Trophoblast cell (in vitro differentiated cells and primary cell): ENCODE data around the gene IFI27.

Source experiments
- DNase-seq, 2 donors: peaks; one replicate each; pipeline ENCODE4 v3.0.0-alpha.2; 2016
- H2AFZ ChIP-seq: 2 replicates; pipeline ENCODE4 v1.6.1; 2013; ENCODE audit warnings: low read length, moderate library complexity, mild to moderate bottlenecking; ENCODE audit not compliant: insufficient read depth, poor library complexity
- H2AK5ac ChIP-seq: 2 replicates; pipeline ENCODE4 v1.6.1; 2013; ENCODE audit warnings: mild to moderate bottlenecking, low read length
- H2BK120ac ChIP-seq: 2 replicates; pipeline ENCODE4 v1.6.1; 2013; ENCODE audit warnings: low read length, mild to moderate bottlenecking, moderate library complexity; ENCODE audit not compliant: insufficient read depth, poor library complexity
- H2BK12ac ChIP-seq: 2 replicates; pipeline ENCODE4 v1.6.1; 2013; ENCODE audit warnings: mild to moderate bottlenecking, low read length, moderate library complexity
- H2BK5ac ChIP-seq: 2 replicates; pipeline ENCODE4 v1.6.1; 2013; ENCODE audit warnings: low read length, low read depth, moderate library complexity, mild to moderate bottlenecking; ENCODE audit not compliant: poor library complexity
- H3K14ac ChIP-seq: 2 replicates; pipeline ENCODE4 v1.6.1; 2013; ENCODE audit warnings: mild to moderate bottlenecking, low read length
- H3K18ac ChIP-seq: 2 replicates; pipeline ENCODE4 v1.6.1; 2013; ENCODE audit warnings: mild to moderate bottlenecking, low read length
- H3K23ac ChIP-seq: 2 replicates; pipeline ENCODE4 v1.6.1; 2013; ENCODE audit warnings: low read length
- H3K27ac ChIP-seq: 2 replicates; pipeline ENCODE4 v1.5.1; 2013; ENCODE audit warnings: low read depth, mild to moderate bottlenecking, inconsistent platforms, low read length, moderate library complexity
- H3K27me3 ChIP-seq: 2 replicates; pipeline ENCODE4 v1.6.1; 2013; ENCODE audit warnings: inconsistent platforms, mild to moderate bottlenecking, low read length, moderate library complexity; ENCODE audit not compliant: insufficient read depth
- H3K36me3 ChIP-seq, 2 experiments: 1 replicate in 1 of 2; 2 replicates in 1 of 2; pipeline ENCODE4 v1.6.1; 2013; ENCODE audit warnings: low read length in 2 of 2, mild to moderate bottlenecking in 2 of 2, moderate library complexity in 1 of 2; ENCODE audit not compliant: insufficient read depth in 2 of 2, control insufficient read depth in 1 of 2
- H3K4ac ChIP-seq: 2 replicates; pipeline ENCODE4 v1.6.1; 2013; ENCODE audit warnings: low read depth, mild to moderate bottlenecking, low read length, moderate library complexity
- H3K4me1 ChIP-seq, 2 experiments: 1 replicate in 1 of 2; 2 replicates in 1 of 2; pipeline ENCODE4 v1.6.1; 2013; ENCODE audit warnings: low read length in 2 of 2, mild to moderate bottlenecking in 2 of 2, moderate library complexity in 1 of 2; ENCODE audit not compliant: insufficient read depth in 2 of 2, control insufficient read depth in 1 of 2
- H3K4me2 ChIP-seq: 2 replicates; pipeline ENCODE4 v1.6.1; 2013; ENCODE audit warnings: inconsistent platforms, mild to moderate bottlenecking, low read length, moderate library complexity
- H3K4me3 ChIP-seq: 2 replicates; pipeline ENCODE4 v1.5.1; 2013; ENCODE audit warnings: mild to moderate bottlenecking, low read depth, low read length, inconsistent platforms
- H3K79me1 ChIP-seq: one replicate; pipeline ENCODE4 v1.6.1; 2013; ENCODE audit warnings: low read length
- H3K79me2 ChIP-seq: 2 replicates; pipeline ENCODE4 v1.6.1; 2013; ENCODE audit warnings: low read length, mild to moderate bottlenecking; ENCODE audit not compliant: control insufficient read depth, insufficient read depth, poor library complexity
- H3K9ac ChIP-seq: 2 replicates; pipeline ENCODE4 v1.6.1; 2013; ENCODE audit warnings: mild to moderate bottlenecking, low read length
- H3K9me3 ChIP-seq: 2 replicates; pipeline ENCODE4 v1.6.1; 2013; ENCODE audit warnings: low read depth, mild to moderate bottlenecking, control low read depth, inconsistent platforms, low read length; ENCODE audit not compliant: insufficient read depth
- H4K12ac ChIP-seq: 2 replicates; pipeline ENCODE4 v1.6.1; 2013; ENCODE audit warnings: low read depth, mild to moderate bottlenecking, low read length, moderate library complexity
- H4K8ac ChIP-seq: 2 replicates; pipeline ENCODE4 v1.6.1; 2013; ENCODE audit warnings: low read depth, mild to moderate bottlenecking, low read length, moderate library complexity
- H4K91ac ChIP-seq: one replicate; pipeline ENCODE4 v1.6.1; 2013; ENCODE audit warnings: low read depth, mild to moderate bottlenecking, low read length, moderate library complexity
- WGBS: extraction: QIAGEN DNeasy Blood & Tissue Kit; methylation state at CpG from one replicate; pipeline ENCODE4 v1.1.7; 2013; ENCODE audit warnings: missing lambda C conversion rate; ENCODE audit not compliant: insufficient read length, insufficient coverage; ENCODE audit errors: extremely low coverage; 5-methylcytosine and 5-hydroxymethylcytosine counted together

Gene IFI27

GRCh38 chr14:94163796-94164195 is 53.3 kb downstream of the IFI27 start:
- no peak overlapping the region for H3K4ac ChIP-seq
- no peaks in the 10 kb centered on the region for H3K79me1 ChIP-seq
- no peak overlapping the region for H4K12ac ChIP-seq
- no CpG with 5 or more reads among the region's 5 CpGs for WGBS
- no peaks in the 10 kb centered on the region for H3K79me2 ChIP-seq
- H3K27me3 ChIP-seq, result no peaks in the 10 kb centered on the region
- no peak overlapping the region for H2AK5ac ChIP-seq
- H2BK5ac ChIP-seq, result no peak overlapping the region
- no peak overlapping the region for H2BK12ac ChIP-seq
- H3K4me2 ChIP-seq, result no peak overlapping the region
- H3K14ac ChIP-seq, result no peak overlapping the region
- H3K9ac ChIP-seq, result no peak overlapping the region
- no peaks in the 10 kb centered on the region for H3K36me3 ChIP-seq
- H3K4me1 ChIP-seq, result no peaks in the 10 kb centered on the region
- H4K91ac ChIP-seq, result no peak overlapping the region
- no peak overlapping the region for H2BK120ac ChIP-seq
- no peak overlapping the region for H2AFZ ChIP-seq
- peaks cover 3% of the 10 kb centered on the region for H3K9me3 ChIP-seq
- no peak overlapping the region for H4K8ac ChIP-seq
- no peak for DNase-seq
- no peak overlapping the region for H3K18ac ChIP-seq
- no peak overlapping the region for H3K23ac ChIP-seq
- H3K27ac ChIP-seq, result no peak overlapping the region
- no peak overlapping the region for H3K4me3 ChIP-seq

GRCh38 chr14:94164685-94165431 is 54.3 kb downstream of the IFI27 start:
- Histone ChIP-seq H3K18ac (no peak overlapping the region), H3K4ac (no peak overlapping the region), H4K12ac (no peak overlapping the region), H3K4me2 (no peak overlapping the region), H3K79me2 (no peaks in the 10 kb centered on the region), H3K14ac (no peak overlapping the region), H3K27me3 (no peaks in the 10 kb centered on the region), H3K36me3 (no peaks in the 10 kb centered on the region), H3K4me3 (no peak overlapping the region), H3K4me1 (no peaks in the 10 kb centered on the region), H4K8ac (no peak overlapping the region), H3K9me3 (peaks cover 3% of the 10 kb centered on the region), H2AFZ (no peak overlapping the region), H2BK5ac (no peak overlapping the region), H2BK120ac (no peak overlapping the region), H3K23ac (no peak overlapping the region), H3K27ac (no peak overlapping the region), H4K91ac (no peak overlapping the region), H2BK12ac (no peak overlapping the region), H3K79me1 (no peaks in the 10 kb centered on the region), H3K9ac (no peak overlapping the region), H2AK5ac (no peak overlapping the region)
- WGBS, result no CpG with 5 or more reads among the region's 26 CpGs
- DNase-seq, result no peak

GRCh38 chr14:94165744-94166143 is 55.2 kb downstream of the IFI27 start:
- H3K23ac ChIP-seq, result no peak overlapping the region

More at GRCh38 chr14:94165744-94166143, 55.2 kb downstream of the IFI27 start:
- H3K4me3 ChIP-seq, result no peak overlapping the region
- no peak overlapping the region for H2AK5ac ChIP-seq
- H2BK12ac ChIP-seq, result no peak overlapping the region
- H2BK120ac ChIP-seq, result no peak overlapping the region
- H3K4me1 ChIP-seq, result no peaks in the 10 kb centered on the region
- H3K9ac ChIP-seq, result no peak overlapping the region
- WGBS, result no CpG with 5 or more reads among the region's 3 CpGs
- H3K18ac ChIP-seq, result no peak overlapping the region
- H3K9me3 ChIP-seq, result peaks cover 3% of the 10 kb centered on the region
- H3K79me1 ChIP-seq, result no peaks in the 10 kb centered on the region
- H3K79me2 ChIP-seq, result no peaks in the 10 kb centered on the region
- no peak overlapping the region for H3K27ac ChIP-seq
- H4K8ac ChIP-seq, result no peak overlapping the region
- H3K4ac ChIP-seq, result no peak overlapping the region
- H3K14ac ChIP-seq, result no peak overlapping the region
- H4K12ac ChIP-seq, result no peak overlapping the region
- H3K4me2 ChIP-seq, result no peak overlapping the region
- H4K91ac ChIP-seq, result no peak overlapping the region
- no peak overlapping the region for H2BK5ac ChIP-seq
- no peak for DNase-seq
- no peaks in the 10 kb centered on the region for H3K27me3 ChIP-seq
- no peak overlapping the region for H2AFZ ChIP-seq
- H3K36me3 ChIP-seq, result no peaks in the 10 kb centered on the region
